ENCODE data around the gene RACGAP1.

DNA sequence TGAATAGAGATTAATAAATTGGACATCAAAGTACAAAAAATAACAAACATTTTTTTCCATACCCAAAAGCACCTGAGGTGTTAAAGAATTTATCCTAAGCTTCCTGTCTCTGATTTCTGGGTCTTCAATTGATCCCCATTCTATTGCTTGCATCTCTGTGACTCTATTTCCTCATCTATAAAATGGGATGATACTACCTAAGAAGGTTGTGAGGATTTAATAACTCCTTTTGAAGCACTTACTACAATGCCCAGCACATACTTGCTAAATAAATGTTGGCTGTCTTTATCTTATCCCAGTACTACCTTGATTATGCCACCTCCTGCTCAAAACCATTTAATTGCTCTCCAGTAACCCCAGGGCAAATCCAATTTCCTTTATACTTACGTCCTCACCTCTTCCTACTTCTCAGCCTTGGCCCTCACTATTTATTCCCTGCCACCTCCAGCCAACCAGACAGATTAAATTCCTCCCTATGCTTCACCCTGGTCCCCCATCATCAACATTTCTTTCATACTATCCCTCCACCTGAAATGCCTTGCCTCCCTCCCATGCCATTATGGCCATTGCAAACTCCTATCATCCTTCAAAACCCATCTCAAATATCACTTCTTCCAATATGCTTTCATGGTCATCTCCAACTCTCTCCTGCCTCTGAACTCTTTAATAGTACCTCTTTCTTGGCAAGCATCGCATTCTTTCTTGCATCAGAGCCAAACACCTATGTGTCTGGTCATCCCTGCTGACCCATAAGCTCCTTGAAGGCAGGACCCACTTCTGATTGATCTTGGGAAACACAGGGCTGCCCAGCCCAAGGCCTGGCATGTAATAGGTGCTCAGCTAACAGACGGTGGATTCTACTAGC lies 24.2 kb upstream of the RACGAP1 start:
- TF ChIP-seq, protein P1, sequence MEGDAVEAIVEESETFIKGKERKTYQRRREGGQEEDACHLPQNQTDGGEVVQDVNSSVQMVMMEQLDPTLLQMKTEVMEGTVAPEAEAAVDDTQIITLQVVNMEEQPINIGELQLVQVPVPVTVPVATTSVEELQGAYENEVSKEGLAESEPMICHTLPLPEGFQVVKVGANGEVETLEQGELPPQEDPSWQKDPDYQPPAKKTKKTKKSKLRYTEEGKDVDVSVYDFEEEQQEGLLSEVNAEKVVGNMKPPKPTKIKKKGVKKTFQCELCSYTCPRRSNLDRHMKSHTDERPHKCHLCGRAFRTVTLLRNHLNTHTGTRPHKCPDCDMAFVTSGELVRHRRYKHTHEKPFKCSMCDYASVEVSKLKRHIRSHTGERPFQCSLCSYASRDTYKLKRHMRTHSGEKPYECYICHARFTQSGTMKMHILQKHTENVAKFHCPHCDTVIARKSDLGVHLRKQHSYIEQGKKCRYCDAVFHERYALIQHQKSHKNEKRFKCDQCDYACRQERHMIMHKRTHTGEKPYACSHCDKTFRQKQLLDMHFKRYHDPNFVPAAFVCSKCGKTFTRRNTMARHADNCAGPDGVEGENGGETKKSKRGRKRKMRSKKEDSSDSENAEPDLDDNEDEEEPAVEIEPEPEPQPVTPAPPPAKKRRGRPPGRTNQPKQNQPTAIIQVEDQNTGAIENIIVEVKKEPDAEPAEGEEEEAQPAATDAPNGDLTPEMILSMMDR (IDR thresholded peaks at IDR 0.05): no peak
- TF ChIP-seq, protein P2, sequence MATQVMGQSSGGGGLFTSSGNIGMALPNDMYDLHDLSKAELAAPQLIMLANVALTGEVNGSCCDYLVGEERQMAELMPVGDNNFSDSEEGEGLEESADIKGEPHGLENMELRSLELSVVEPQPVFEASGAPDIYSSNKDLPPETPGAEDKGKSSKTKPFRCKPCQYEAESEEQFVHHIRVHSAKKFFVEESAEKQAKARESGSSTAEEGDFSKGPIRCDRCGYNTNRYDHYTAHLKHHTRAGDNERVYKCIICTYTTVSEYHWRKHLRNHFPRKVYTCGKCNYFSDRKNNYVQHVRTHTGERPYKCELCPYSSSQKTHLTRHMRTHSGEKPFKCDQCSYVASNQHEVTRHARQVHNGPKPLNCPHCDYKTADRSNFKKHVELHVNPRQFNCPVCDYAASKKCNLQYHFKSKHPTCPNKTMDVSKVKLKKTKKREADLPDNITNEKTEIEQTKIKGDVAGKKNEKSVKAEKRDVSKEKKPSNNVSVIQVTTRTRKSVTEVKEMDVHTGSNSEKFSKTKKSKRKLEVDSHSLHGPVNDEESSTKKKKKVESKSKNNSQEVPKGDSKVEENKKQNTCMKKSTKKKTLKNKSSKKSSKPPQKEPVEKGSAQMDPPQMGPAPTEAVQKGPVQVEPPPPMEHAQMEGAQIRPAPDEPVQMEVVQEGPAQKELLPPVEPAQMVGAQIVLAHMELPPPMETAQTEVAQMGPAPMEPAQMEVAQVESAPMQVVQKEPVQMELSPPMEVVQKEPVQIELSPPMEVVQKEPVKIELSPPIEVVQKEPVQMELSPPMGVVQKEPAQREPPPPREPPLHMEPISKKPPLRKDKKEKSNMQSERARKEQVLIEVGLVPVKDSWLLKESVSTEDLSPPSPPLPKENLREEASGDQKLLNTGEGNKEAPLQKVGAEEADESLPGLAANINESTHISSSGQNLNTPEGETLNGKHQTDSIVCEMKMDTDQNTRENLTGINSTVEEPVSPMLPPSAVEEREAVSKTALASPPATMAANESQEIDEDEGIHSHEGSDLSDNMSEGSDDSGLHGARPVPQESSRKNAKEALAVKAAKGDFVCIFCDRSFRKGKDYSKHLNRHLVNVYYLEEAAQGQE (IDR thresholded peaks at IDR 0.05; ENCODE audit: insufficient read depth in 1 of 2, low read depth in 2 of 2, low read length in 1 of 2): no peak
- no peak for TF ChIP-seq POLR2AphosphoS5 (IDR thresholded peaks at IDR 0.05; ENCODE audit: low read depth, low read length)
- TF ChIP-seq SIN3A (IDR thresholded peaks at IDR 0.05; ENCODE audit: borderline replicate concordance, insufficient read depth, low read depth, low read length): no peak
